HCT116 (cell line): ENCODE measurements around the gene FDCSP.

Source experiments
- CEBPB ChIP-seq: IDR thresholded peaks from 2 replicates; pipeline ENCODE4 v1.6.1; 2012; ENCODE audit warnings: low read depth
- CTCF ChIP-seq, 3 experiments: fragments of 200-600 bp in 1 of 3; sonication (generic) in 1 of 3; IDR thresholded peaks in 2 of 3; conservative IDR thresholded peaks in 1 of 3; 2 replicates each; pipeline ENCODE4 v1.5.1; 2012 to 2017; ENCODE audit warnings: low read depth in 2 of 3, low read length in 2 of 3, antibody characterized with exemption in 1 of 3, borderline replicate concordance in 1 of 3, control low read depth in 1 of 3, mild to moderate bottlenecking in 1 of 3, mixed read lengths in 1 of 3, mixed run types in 1 of 3, moderate library complexity in 1 of 3; ENCODE audit not compliant: insufficient read depth in 1 of 3
- EGR1 ChIP-seq: IDR thresholded peaks from 2 replicates; pipeline ENCODE4 v1.6.1; 2012; ENCODE audit warnings: low read depth
- MAX ChIP-seq: IDR thresholded peaks from 2 replicates; pipeline ENCODE4 v1.6.1; 2012
- POLR2A ChIP-seq: IDR thresholded peaks from 2 replicates; pipeline ENCODE4 v1.7.0; 2011; ENCODE audit warnings: borderline replicate concordance; ENCODE audit not compliant: insufficient read depth, insufficient read length; ENCODE audit errors: extremely low read depth
- POLR2AphosphoS5 ChIP-seq: IDR thresholded peaks from 2 replicates; pipeline ENCODE4 v1.6.1; 2011; ENCODE audit warnings: mild to moderate bottlenecking, low read depth, low read length, moderate library complexity
- SP1 ChIP-seq: IDR thresholded peaks from 2 replicates; pipeline ENCODE4 v1.6.1; 2012; ENCODE audit warnings: low read depth
- SRF ChIP-seq: IDR thresholded peaks from 2 replicates; pipeline ENCODE4 v1.6.1; 2012; ENCODE audit warnings: low read depth
- YY1 ChIP-seq: IDR thresholded peaks from 2 replicates; pipeline ENCODE4 v1.6.1; 2011; ENCODE audit warnings: low read length, low read depth, moderate library complexity, mild to moderate bottlenecking; ENCODE audit not compliant: insufficient replicate concordance; ENCODE audit errors: extremely low read depth
- ZBTB33 ChIP-seq: IDR thresholded peaks from 2 replicates; pipeline ENCODE4 v1.6.1; 2011; ENCODE audit warnings: mild to moderate bottlenecking, low read length, moderate library complexity; ENCODE audit not compliant: insufficient replicate concordance; ENCODE audit errors: extremely low read depth

- TF ChIP-seq POLR2AphosphoS5, result no peak
- no peak for TF ChIP-seq MAX
- no peak for TF ChIP-seq YY1
- no peak for TF ChIP-seq EGR1
- no peak for TF ChIP-seq CTCF (IDR thresholded peaks at IDR 0.05 in 2 of 3, conservative IDR thresholded peaks at IDR 0.05 in 1 of 3; ENCODE audit: borderline replicate concordance in 1 of 3, insufficient read depth in 1 of 3, low read depth in 2 of 3, low read length in 2 of 3)
- TF ChIP-seq SP1, result no peak
- no peak for TF ChIP-seq SRF
- no peak for TF ChIP-seq POLR2A
- no peak for TF ChIP-seq ZBTB33
- no peak for TF ChIP-seq CEBPB
These were observed 38.7 kb upstream of the FDCSP start for GRCh38 chr4:70187216-70187615.
